OCI-LY1 (cell line): ENCODE results near the gene UBAC1.

Experiments used
- H2AFZ ChIP-seq: fragments of 200-600 bp; sonication (generic), shearing (Covaris generic); 2 replicates; pipeline ENCODE4 v1.6.0; 2014; ENCODE audit warnings: antibody characterized with exemption, mild to moderate bottlenecking, low read length
- H3F3A ChIP-seq: fragments of 200-600 bp; sonication (generic), shearing (Covaris generic); 2 replicates; pipeline ENCODE4 v1.6.0; 2014; ENCODE audit warnings: mild to moderate bottlenecking, antibody characterized with exemption, low read length, moderate library complexity; ENCODE audit not compliant: insufficient read depth
- H3K27ac ChIP-seq: fragments of 200-600 bp; sonication (generic); 2 replicates; pipeline ENCODE4 v1.5.1; 2014; ENCODE audit warnings: low read length, mixed run types, mild to moderate bottlenecking, low read depth; ENCODE audit not compliant: poor library complexity, severe bottlenecking
- H3K27me3 ChIP-seq: fragments of 200-600 bp; sonication (generic); 2 replicates; pipeline ENCODE4 v1.6.0; 2014; ENCODE audit warnings: antibody characterized with exemption, mild to moderate bottlenecking, low read length, moderate library complexity; ENCODE audit not compliant: insufficient read depth
- H3K36me3 ChIP-seq: fragments of 200-600 bp; sonication (generic); 2 replicates; pipeline ENCODE4 v1.6.1; 2014; ENCODE audit warnings: mild to moderate bottlenecking, antibody characterized with exemption, low read length, moderate library complexity, mixed read lengths; ENCODE audit not compliant: insufficient read depth
- H3K4me1 ChIP-seq: fragments of 200-600 bp; sonication (generic); 2 replicates; pipeline ENCODE4 v1.5.1; 2014; ENCODE audit warnings: mild to moderate bottlenecking, low read length, moderate library complexity; ENCODE audit not compliant: insufficient read depth, severe bottlenecking
- H3K4me2 ChIP-seq: fragments of 200-600 bp; sonication (generic), shearing (Covaris generic); 2 replicates; pipeline ENCODE4 v1.6.1; 2014; ENCODE audit warnings: low read length
- H3K4me3 ChIP-seq: fragments of 200-600 bp; sonication (generic); 2 replicates; pipeline ENCODE4 v1.5.1; 2014; ENCODE audit warnings: low read length, low read depth, mild to moderate bottlenecking, mixed read lengths; ENCODE audit not compliant: poor library complexity, severe bottlenecking
- H3K79me2 ChIP-seq: fragments of 200-600 bp; shearing (Covaris generic); 2 replicates; pipeline ENCODE4 v1.6.1; 2016; ENCODE audit warnings: mixed run types, low read length, mixed read lengths; ENCODE audit not compliant: insufficient read depth
- H3K9ac ChIP-seq: fragments of 200-600 bp; sonication (generic), shearing (Covaris generic); 2 replicates; pipeline ENCODE4 v1.6.1; 2014; ENCODE audit warnings: mild to moderate bottlenecking, low read length, mixed read lengths
- H3K9me2 ChIP-seq: fragments of 200-600 bp; sonication (generic), shearing (Covaris generic); 2 replicates; pipeline ENCODE4 v1.6.1; 2014; ENCODE audit warnings: low read depth, mild to moderate bottlenecking, low read length, mixed read lengths
- H3K9me3 ChIP-seq: fragments of 200-600 bp; shearing (Covaris generic); 2 replicates; pipeline ENCODE4 v1.6.1; 2014; ENCODE audit warnings: low read length, mixed read lengths
- H4K20me1 ChIP-seq: fragments of 200-600 bp; sonication (generic), shearing (Covaris generic); 2 replicates; pipeline ENCODE4 v1.6.0; 2016; ENCODE audit warnings: mild to moderate bottlenecking, low read length; ENCODE audit not compliant: insufficient read depth
- EZH2 ChIP-seq: fragments of 200-600 bp; sonication (generic), shearing (Covaris generic); IDR thresholded peaks from 2 replicates; pipeline ENCODE4 v1.8.0; 2017; ENCODE audit warnings: borderline replicate concordance, mixed run types, mild to moderate bottlenecking, antibody characterized with exemption, low read length, moderate library complexity, mixed read lengths
- TF ChIP-seq, protein P1 (sequence below): fragments of 200-600 bp; sonication (generic), shearing (Covaris generic); IDR thresholded peaks from 2 replicates; pipeline ENCODE4 v1.5.1; 2017; ENCODE audit warnings: mild to moderate bottlenecking, antibody characterized with exemption, low read length, moderate library complexity, mixed read lengths

UBAC1 gene

DNA sequence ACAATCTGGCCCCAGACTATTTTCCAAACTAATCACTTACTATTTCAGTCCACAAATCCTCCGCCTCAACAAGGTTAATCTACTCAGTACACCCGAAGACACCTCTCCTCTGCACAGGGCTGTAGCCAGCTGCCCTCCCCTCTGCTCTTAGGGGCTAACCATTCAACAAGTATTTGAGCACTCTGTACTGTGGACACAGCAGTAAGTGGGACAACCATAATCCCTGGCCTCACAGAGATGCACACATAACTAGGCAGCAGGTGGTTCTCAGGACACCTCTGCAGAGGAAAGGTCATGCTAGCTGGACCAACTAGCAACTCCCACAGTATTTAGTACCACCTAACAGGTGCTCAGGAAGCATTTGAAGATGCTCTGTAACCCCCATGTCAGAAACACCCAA lies 59.3 kb downstream of the UBAC1 start:
- Histone ChIP-seq H3K9me3 (0 out of 2 replicates have a peak, but pooled peaks cover 2% of the 10 kb centered on the region), H3K4me1 (peaks cover 18% of the 10 kb centered on the region), H4K20me1 (no peaks in the 10 kb centered on the region), H3K36me3 (peaks cover 15% of the 10 kb centered on the region; the same call in 1 of the 2 replicates), H3K9me2 (no peaks in the 10 kb centered on the region), H3K9ac (no peak overlapping the region), H3K79me2 (0 out of 2 replicates have a peak, but pooled peaks cover 2% of the 10 kb centered on the region), H2AFZ (no peak overlapping the region), H3K27ac (no peak overlapping the region), H3K4me2 (no peak overlapping the region), H3K4me3 (no peak overlapping the region), H3F3A (no peaks in the 10 kb centered on the region; the same call in 1 of the 2 replicates), H3K27me3 (no peaks in the 10 kb centered on the region)
- TF ChIP-seq, protein P1, sequence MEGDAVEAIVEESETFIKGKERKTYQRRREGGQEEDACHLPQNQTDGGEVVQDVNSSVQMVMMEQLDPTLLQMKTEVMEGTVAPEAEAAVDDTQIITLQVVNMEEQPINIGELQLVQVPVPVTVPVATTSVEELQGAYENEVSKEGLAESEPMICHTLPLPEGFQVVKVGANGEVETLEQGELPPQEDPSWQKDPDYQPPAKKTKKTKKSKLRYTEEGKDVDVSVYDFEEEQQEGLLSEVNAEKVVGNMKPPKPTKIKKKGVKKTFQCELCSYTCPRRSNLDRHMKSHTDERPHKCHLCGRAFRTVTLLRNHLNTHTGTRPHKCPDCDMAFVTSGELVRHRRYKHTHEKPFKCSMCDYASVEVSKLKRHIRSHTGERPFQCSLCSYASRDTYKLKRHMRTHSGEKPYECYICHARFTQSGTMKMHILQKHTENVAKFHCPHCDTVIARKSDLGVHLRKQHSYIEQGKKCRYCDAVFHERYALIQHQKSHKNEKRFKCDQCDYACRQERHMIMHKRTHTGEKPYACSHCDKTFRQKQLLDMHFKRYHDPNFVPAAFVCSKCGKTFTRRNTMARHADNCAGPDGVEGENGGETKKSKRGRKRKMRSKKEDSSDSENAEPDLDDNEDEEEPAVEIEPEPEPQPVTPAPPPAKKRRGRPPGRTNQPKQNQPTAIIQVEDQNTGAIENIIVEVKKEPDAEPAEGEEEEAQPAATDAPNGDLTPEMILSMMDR = no peak
- TF ChIP-seq EZH2 = no peak

DNA sequence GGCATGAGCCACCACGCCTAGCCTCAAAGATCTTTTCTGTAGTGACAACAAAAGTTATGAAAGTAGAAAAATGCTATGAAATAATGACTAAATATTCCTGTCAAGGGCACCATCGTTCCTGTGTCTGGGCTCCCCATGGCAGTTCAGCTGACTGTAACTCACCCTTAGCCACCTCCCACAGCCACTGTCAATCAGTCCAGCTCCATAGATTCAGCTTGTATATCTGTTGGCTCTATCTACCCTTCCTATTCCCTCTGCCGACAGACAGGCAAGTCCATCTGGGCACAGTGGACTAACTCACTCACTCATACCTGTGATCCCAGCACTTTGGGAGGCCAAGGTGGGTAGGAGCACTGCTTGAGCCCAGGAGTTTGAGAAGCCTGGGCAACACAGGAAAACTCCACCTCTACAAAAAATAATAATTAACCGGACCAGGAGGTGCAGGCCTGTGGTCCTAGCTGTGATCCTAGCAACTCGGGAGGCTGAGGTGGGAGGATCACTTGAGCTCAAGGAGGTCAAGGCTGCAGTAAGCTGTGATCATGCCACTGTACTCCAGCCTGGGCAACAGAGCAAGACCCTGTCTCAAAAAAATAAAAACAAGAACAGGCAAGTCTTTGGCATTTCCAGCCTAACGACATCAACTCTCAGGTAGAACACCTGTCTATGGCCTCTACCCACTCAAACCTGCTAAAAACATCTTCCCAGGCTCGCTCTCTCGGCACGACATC lies 60.0 kb downstream of the UBAC1 start:
- Histone ChIP-seq H3K9me3 (0 out of 2 replicates have a peak, but pooled peaks cover 2% of the 10 kb centered on the region), H3K9me2 (no peaks in the 10 kb centered on the region), H2AFZ (no peak overlapping the region), H3K4me2 (no peak overlapping the region), H3K4me3 (no peak overlapping the region), H4K20me1 (no peaks in the 10 kb centered on the region), H3K27ac (no peak overlapping the region), H3K4me1 (peaks cover 14% of the 10 kb centered on the region), H3K79me2 (0 out of 2 replicates have a peak, but pooled peaks cover 1% of the 10 kb centered on the region), H3K36me3 (peaks cover 15% of the 10 kb centered on the region; the same call in 1 of the 2 replicates), H3K27me3 (no peaks in the 10 kb centered on the region), H3K9ac (no peak overlapping the region), H3F3A (no peaks in the 10 kb centered on the region; the same call in 1 of the 2 replicates)
- TF ChIP-seq EZH2 = no peak
- TF ChIP-seq, protein P1 = no peak

DNA sequence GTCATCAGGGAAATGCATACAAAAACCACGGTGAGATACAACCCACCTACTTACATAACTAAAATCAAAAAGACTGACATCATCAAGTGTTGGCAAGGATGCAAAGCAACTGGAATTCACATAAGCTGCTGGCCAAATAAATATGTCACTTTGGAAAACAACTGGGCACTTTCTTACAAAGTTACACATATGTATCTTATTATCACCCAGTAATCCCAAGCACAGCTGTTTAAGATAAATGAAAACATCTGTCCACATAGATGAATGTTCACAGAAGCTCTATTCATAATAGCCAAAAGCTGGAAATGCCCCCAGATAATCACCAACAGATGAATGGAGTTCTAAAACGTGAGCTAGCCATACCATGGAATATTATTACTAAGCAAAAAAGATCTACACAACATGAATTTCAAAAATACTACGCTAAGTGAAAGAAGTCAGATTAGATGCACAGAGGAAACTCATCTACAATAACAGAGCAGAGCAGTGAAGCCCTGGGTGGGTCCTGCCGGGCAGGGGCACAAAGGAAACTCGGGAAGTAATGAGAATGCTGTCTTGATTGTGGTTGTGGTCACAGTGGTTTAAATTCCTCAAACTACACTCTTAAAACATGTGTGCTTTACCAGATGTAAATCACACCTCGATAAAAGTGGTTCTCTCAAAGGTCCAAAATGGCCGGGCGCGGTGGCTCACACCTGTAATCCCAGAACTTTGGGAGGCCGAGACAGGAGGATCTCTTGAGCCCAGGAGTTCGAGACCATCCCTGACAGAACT lies 62.4 kb downstream of the UBAC1 start:
- Histone ChIP-seq H3K9me2 (no peaks in the 10 kb centered on the region), H3K27me3 (no peaks in the 10 kb centered on the region), H3K9me3 (0 out of 2 replicates have a peak, but pooled peaks cover 2% of the 10 kb centered on the region), H2AFZ (no peak overlapping the region), H3K9ac (no peak overlapping the region), H3K4me1 (no peaks in the 10 kb centered on the region), H3K27ac (no peak overlapping the region), H3K4me3 (no peak overlapping the region), H3K36me3 (no peaks in the 10 kb centered on the region; the same call in 1 of the 2 replicates), H3F3A (no peaks in the 10 kb centered on the region), H3K4me2 (no peak overlapping the region), H3K79me2 (peaks cover 9% of the 10 kb centered on the region; the same call in 1 of the 2 replicates), H4K20me1 (no peaks in the 10 kb centered on the region)
- TF ChIP-seq, protein P1 = no peak
- TF ChIP-seq EZH2 = no peak
